Testis (tissue), 2 donors: Measurements from ENCODE around the gene WAC.

Source experiments
- POLR2A ChIP-seq: fragments of 450-650 bp; IDR thresholded peaks from one replicate; pipeline ENCODE4 v1.6.1; 2017; ENCODE audit warnings: antibody characterized with exemption, mild to moderate bottlenecking, moderate library complexity
- TF ChIP-seq, protein P1 (sequence below), 3 experiments: fragments of 450-650 bp in 2 of 3; fragments of 200-600 bp in 1 of 3; sonication (generic) in 1 of 3; IDR thresholded peaks; one replicate each; pipeline ENCODE4 v1.5.1; 2016 to 2019; ENCODE audit warnings: antibody characterized with exemption in 3 of 3, mild to moderate bottlenecking in 2 of 3, moderate library complexity in 1 of 3

DNA sequence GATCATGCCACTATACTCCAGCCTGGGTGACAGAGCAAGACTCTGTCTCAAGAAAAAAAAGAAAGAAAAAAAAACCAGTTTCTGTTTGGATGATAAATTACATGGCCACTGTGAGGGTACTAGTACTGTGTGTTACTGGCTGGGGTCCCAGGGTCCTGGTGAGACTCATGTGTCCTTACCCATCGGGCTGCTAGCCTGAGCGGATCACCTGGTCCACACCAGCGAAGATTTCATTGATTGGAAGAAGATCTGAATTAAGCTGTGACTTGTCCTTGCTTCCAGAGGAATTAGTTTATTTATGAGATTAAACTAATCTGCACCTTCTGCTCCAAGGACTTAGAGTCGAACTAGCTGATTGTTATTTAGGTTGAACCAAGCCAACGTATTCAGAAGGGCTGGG lies 104.4 kb downstream of the WAC start:
- TF ChIP-seq, protein P1, sequence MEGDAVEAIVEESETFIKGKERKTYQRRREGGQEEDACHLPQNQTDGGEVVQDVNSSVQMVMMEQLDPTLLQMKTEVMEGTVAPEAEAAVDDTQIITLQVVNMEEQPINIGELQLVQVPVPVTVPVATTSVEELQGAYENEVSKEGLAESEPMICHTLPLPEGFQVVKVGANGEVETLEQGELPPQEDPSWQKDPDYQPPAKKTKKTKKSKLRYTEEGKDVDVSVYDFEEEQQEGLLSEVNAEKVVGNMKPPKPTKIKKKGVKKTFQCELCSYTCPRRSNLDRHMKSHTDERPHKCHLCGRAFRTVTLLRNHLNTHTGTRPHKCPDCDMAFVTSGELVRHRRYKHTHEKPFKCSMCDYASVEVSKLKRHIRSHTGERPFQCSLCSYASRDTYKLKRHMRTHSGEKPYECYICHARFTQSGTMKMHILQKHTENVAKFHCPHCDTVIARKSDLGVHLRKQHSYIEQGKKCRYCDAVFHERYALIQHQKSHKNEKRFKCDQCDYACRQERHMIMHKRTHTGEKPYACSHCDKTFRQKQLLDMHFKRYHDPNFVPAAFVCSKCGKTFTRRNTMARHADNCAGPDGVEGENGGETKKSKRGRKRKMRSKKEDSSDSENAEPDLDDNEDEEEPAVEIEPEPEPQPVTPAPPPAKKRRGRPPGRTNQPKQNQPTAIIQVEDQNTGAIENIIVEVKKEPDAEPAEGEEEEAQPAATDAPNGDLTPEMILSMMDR (IDR thresholded peaks at IDR 0.05) = no peak
- no peak for TF ChIP-seq POLR2A
